Kidney (tissue), 14 donors: ENCODE data around the gene SPTLC2. TPM values are rescaled to one million over a fixed set of nuclear protein-coding genes. Genes with fewer than 3 reads are reported as not detected.

Experiments used
- DNase-seq, 5 donors: peaks; one replicate each; pipeline ENCODE4 v3.0.0-alpha.2; 2013 to 2020
- FAIRE-seq: peaks from 2 replicates; lab custom pipeline; 2012; peaks lifted over from hg19 to GRCh38; lab: Jason Lieb, UNC
- H3K27ac ChIP-seq, 2 donors: one replicate each; pipeline ENCODE4 v1.7.0; 2013; ENCODE audit warnings: low read depth in 2 of 2, low read length in 2 of 2, inconsistent platforms in 1 of 2
- H3K27me3 ChIP-seq: one replicate; pipeline ENCODE4 v1.7.1; 2013; ENCODE audit warnings: low read length, inconsistent platforms; ENCODE audit not compliant: control insufficient read depth, insufficient read depth
- H3K36me3 ChIP-seq, 3 donors: one replicate each; pipeline versions ENCODE4 v1.7.0 to v1.7.1; 2013; ENCODE audit warnings: low read length in 3 of 3, control low read depth in 1 of 3, inconsistent platforms in 1 of 3; ENCODE audit not compliant: insufficient read depth in 3 of 3, control insufficient read depth in 2 of 3
- H3K4me1 ChIP-seq, 3 donors: one replicate each; pipeline versions ENCODE4 v1.7.0 to v1.7.1; 2013; ENCODE audit warnings: low read length in 3 of 3, inconsistent platforms in 1 of 3, low read depth in 1 of 3; ENCODE audit not compliant: control insufficient read depth in 2 of 3, insufficient read depth in 2 of 3
- H3K4me3 ChIP-seq, 3 donors: one replicate each; pipeline versions ENCODE4 v1.7.0 to v1.8.1; 2013; ENCODE audit warnings: low read length in 3 of 3, control low read depth in 1 of 3, inconsistent platforms in 1 of 3
- H3K9ac ChIP-seq, 3 donors: one replicate each; pipeline versions ENCODE4 v1.7.0 to v1.7.1; 2013; ENCODE audit warnings: low read length in 3 of 3, control low read depth in 1 of 3, inconsistent platforms in 1 of 3
- H3K9me3 ChIP-seq, 3 donors: one replicate each; pipeline versions ENCODE4 v1.7.0 to v1.7.1; 2013; ENCODE audit warnings: low read length in 3 of 3, control low read depth in 1 of 3, inconsistent platforms in 1 of 3; ENCODE audit not compliant: control insufficient read depth in 2 of 3, insufficient read depth in 1 of 3
- intact Hi-C: fragments of 100-400 bp; cut with DNase I; formaldehyde crosslinking; loops from one replicate; pipeline ENCODE4 v1.11.1; 2022
- polyA plus RNA-seq: library from polyadenylated mRNA; stranded (reverse); fragments of 350-450 nt; fragmentation: Illumina TruSeq; extraction: RNeasy Lipid Tissue Mini Kit (QIAGEN cat#74804); gene quantifications from one replicate; pipeline ENCODE4 v1.2.3, GENCODE V29; 2014; ENCODE audit warnings: low read depth, low replicate concordance; ENCODE audit not compliant: insufficient read depth
- total RNA-seq: library from RNA; stranded (reverse); fragmentation: NEBNext Ultra II Directional; extraction: Animal tissue kit (Norgen Biotek cat#: 25700); gene quantifications from one replicate; pipeline ENCODE4 v1.2.1, GENCODE V29; 2021
- TF ChIP-seq, protein P1 (sequence below): IDR thresholded peaks from 3 replicates; pipeline ENCODE4 v1.5.1; 2012; ENCODE audit warnings: mild to moderate bottlenecking, moderate library complexity, borderline replicate concordance; ENCODE audit not compliant: insufficient read depth; ENCODE audit errors: extremely low read depth
- donor health status: control.
- donor health status: control.
- donor health status: control.
- donor health status: control.
- donor health status: control.
- donor health status: DM: yes; HTN: yes; CAD: no.
- donor health status: Normal renal cell carcinoma (clear cell type).

SPTLC2 gene
- total and polyA plus RNA-seq, 2 donors from 2014 or later: 17.0 to 66.1 TPM

DNA sequence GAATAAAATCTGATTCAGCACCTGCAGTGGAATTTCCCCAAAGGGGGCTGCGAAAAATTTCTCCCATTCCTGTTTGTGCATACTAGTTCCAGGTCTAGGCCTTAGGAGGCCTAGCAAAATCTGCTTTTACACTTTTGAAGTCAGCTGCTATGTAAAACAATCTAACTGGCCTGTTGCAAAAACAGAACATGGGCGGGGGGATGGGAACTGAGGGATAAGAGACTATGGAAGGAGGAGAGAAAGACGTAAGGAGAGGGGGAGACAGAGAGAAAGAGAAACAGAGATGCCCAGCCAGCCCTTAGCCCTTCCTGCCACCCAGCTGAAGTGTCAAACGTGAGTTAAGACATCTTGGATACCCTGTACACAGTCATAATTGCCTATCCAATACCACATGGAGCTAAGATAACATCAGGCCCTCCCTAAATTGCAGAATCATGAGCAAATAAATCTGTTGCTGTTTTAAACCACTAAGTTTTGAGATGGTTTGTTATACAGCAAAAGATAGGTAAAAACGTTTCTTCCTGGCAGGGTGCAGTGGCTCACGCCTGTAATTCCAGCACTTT is 45.6 kb downstream of the SPTLC2 start:
- intact Hi-C loops: no loop called here
- Histone ChIP-seq H3K9me3 (no peaks in the 10 kb centered on the region), H3K4me1 (no peaks in the 10 kb centered on the region), H3K4me3 (no peak overlapping the region), H3K27ac (no peak overlapping the region), H3K27me3 (no peaks in the 10 kb centered on the region), H3K9ac (no peak overlapping the region), H3K36me3 (peaks cover 2 to 27% (median 3%) of the 10 kb centered on the region in 3 donors)
- TF ChIP-seq, protein P1, sequence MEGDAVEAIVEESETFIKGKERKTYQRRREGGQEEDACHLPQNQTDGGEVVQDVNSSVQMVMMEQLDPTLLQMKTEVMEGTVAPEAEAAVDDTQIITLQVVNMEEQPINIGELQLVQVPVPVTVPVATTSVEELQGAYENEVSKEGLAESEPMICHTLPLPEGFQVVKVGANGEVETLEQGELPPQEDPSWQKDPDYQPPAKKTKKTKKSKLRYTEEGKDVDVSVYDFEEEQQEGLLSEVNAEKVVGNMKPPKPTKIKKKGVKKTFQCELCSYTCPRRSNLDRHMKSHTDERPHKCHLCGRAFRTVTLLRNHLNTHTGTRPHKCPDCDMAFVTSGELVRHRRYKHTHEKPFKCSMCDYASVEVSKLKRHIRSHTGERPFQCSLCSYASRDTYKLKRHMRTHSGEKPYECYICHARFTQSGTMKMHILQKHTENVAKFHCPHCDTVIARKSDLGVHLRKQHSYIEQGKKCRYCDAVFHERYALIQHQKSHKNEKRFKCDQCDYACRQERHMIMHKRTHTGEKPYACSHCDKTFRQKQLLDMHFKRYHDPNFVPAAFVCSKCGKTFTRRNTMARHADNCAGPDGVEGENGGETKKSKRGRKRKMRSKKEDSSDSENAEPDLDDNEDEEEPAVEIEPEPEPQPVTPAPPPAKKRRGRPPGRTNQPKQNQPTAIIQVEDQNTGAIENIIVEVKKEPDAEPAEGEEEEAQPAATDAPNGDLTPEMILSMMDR: no peak
- DNase-seq (peak in 3 of 5 donors; percentile 26 to 61 (median 55)), FAIRE-seq (no peak)

DNA sequence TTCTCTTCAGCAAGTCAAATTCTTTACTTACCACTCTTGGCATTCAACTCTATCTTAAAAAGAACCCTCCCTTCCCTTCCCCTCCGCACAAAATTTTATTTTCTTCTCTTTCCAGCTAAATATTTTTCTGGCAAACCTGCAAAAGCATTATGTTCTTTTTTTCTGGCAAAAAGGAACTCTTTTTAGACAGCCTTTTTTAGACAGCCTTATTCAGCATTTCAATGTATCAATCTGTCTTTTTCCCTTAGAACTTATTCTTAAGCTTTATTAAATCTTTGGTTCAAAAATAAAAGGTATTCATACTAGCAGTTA is 50.5 kb downstream of the SPTLC2 start:
- Histone ChIP-seq H3K4me3 (no peak overlapping the region), H3K9ac (no peak overlapping the region), H3K27ac (no peak overlapping the region), H3K9me3 (no peaks in the 10 kb centered on the region), H3K36me3 (peaks cover 2 to 25% (median 8%) of the 10 kb centered on the region in 3 donors), H3K27me3 (no peaks in the 10 kb centered on the region), H3K4me1 (no peaks in the 10 kb centered on the region)
- TF ChIP-seq, protein P1: no peak
- DNase-seq: no peak
- no peak for FAIRE-seq
- intact Hi-C loops: no loop called here

DNA sequence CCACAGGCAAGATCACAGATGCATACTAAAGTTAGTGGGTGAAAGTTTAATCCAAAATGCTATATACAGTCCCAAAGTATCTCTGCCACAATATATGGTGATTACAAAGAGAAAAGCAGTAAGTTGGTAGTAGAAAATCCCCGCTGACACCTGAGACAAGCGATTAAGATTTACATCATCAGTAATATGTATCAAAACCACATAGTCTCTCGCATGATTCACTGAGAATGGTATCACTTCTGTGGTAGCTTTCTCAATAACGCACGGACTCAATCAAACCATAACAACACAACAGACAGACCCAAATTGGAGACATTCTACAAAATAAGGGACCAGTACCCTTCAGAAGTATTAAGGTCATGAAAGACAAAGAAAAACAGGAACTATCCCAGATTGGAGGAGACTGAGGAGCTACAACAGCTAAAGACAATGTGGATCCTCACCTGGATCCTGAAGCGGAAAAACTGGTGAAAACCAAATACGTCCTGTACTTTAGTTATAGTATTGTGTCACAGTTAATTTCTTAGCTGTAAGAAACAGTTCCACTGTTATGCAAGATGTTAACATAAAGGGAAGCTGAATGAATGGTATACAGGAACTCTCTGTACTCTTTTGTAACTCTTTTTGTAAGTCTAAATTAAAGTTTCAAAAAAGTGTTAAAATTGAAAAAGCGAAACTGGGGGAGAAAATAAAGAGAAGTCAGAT is 51.0 kb downstream of the SPTLC2 start:
- no peak overlapping the region for H3K4me3 ChIP-seq
- no peak overlapping the region for H3K27ac ChIP-seq
- no peaks in the 10 kb centered on the region for H3K27me3 ChIP-seq
- TF ChIP-seq, protein P1: no peak
- no peaks in the 10 kb centered on the region for H3K9me3 ChIP-seq
- DNase-seq: no peak
- intact Hi-C loops: no loop called here
- H3K9ac ChIP-seq: no peak overlapping the region
- no peak for FAIRE-seq
- no peaks in the 10 kb centered on the region for H3K4me1 ChIP-seq
- H3K36me3 ChIP-seq: peaks cover 2 to 25% (median 8%) of the 10 kb centered on the region in 3 donors
